Measurements from ENCODE around the gene ENTREP1. TPM values are rescaled to one million over a fixed set of nuclear protein-coding genes. Genes with fewer than 3 reads are reported as not detected.

ENTREP1 gene
- total and polyA plus RNA-seq, 10 donors: 0.61 to 2.6 (median 1.2) TPM

- no peak for TF ChIP-seq POLR2A (IDR thresholded peaks at IDR 0.05)
- TF ChIP-seq POLR2AphosphoS5 (IDR thresholded peaks at IDR 0.05): no peak
- TF ChIP-seq CTCF (IDR thresholded peaks at IDR 0.05 in 8 of 11, conservative IDR thresholded peaks at IDR 0.05 in 3 of 11): no peak
- intact Hi-C loops (cut with DNase I; ENCODE audit: low total_unique reads): loop anchor here (10.0 kb wide), 2 partner anchors 117 to 487 kb away; no protein-coding TSS in a partner anchor
Measured at GRCh38 chr9:69428017-69428785, 103.2 kb downstream of the ENTREP1 start.

GRCh38 chr9:69429281-69429680 is 104.3 kb downstream of the ENTREP1 start:
- DNase-seq: no peak
- Histone ChIP-seq H3K4me3 (no peak overlapping the region), H3K9me3 (no peaks in the 10 kb centered on the region), H3K27me3 (replicated peaks in 1 of 7) (no peaks in the 10 kb centered on the region), H3K36me3 (peaks cover 0 to 6% (median 0%) of the 10 kb centered on the region in 6 donors), H3K27ac (no peak overlapping the region), H3K4me1 (no peaks in the 10 kb centered on the region)
- intact Hi-C loops (cut with DNase I; ENCODE audit: low total_unique reads): loop anchor here (10.0 kb wide), 2 partner anchors 116 to 486 kb away; no protein-coding TSS in a partner anchor
- TF ChIP-seq POLR2AphosphoS5 (IDR thresholded peaks at IDR 0.05) (no peak), POLR2A (IDR thresholded peaks at IDR 0.05) (no peak), CTCF (IDR thresholded peaks at IDR 0.05 in 8 of 11, conservative IDR thresholded peaks at IDR 0.05 in 3 of 11) (no peak)
- WGBS, 5 donors: 66 to 88% (median 75%) methylated on average over 4 to 6 of the region's 6 CpGs

More at GRCh38 chr9:69428017-69428785, 103.2 kb downstream of the ENTREP1 start:
- Histone ChIP-seq H3K27ac (no peak overlapping the region), H3K4me1 (no peaks in the 10 kb centered on the region), H3K27me3 (replicated peaks in 1 of 7) (no peaks in the 10 kb centered on the region), H3K9me3 (no peaks in the 10 kb centered on the region), H3K4me3 (no peak overlapping the region), H3K36me3 (peaks cover 0 to 6% (median 0%) of the 10 kb centered on the region in 6 donors)
- DNase-seq: no peak
- WGBS, 5 donors: 87 to 90% (median 89%) methylated on average over 15 of the region's 15 CpGs

- WGBS, 5 donors: 81 to 90% (median 89%) methylated on average over 4 of the region's 4 CpGs
- no peak for TF ChIP-seq CTCF (IDR thresholded peaks at IDR 0.05 in 8 of 11, conservative IDR thresholded peaks at IDR 0.05 in 3 of 11)
- TF ChIP-seq POLR2AphosphoS5 (IDR thresholded peaks at IDR 0.05): no peak
- TF ChIP-seq POLR2A (IDR thresholded peaks at IDR 0.05): no peak
- H3K27ac ChIP-seq: no peak overlapping the region
- intact Hi-C loops (cut with DNase I; ENCODE audit: low total_unique reads): no loop called here
- no peak for DNase-seq
- H3K27me3 ChIP-seq (replicated peaks in 1 of 7): no peaks in the 10 kb centered on the region
- no peaks in the 10 kb centered on the region for H3K9me3 ChIP-seq
- H3K36me3 ChIP-seq: peaks cover 0 to 6% (median 0%) of the 10 kb centered on the region in 6 donors
- H3K4me3 ChIP-seq: no peak overlapping the region
- no peaks in the 10 kb centered on the region for H3K4me1 ChIP-seq
Measured at GRCh38 chr9:69430206-69430605, 105.2 kb downstream of the ENTREP1 start.

- no peak for DNase-seq
- TF ChIP-seq CTCF (IDR thresholded peaks at IDR 0.05 in 8 of 11, conservative IDR thresholded peaks at IDR 0.05 in 3 of 11) (no peak), POLR2A (IDR thresholded peaks at IDR 0.05) (no peak)
- 84 to 93% (median 90%) methylated on average over 13 of the region's 13 CpGs for WGBS, 5 donors
- intact Hi-C loops (cut with DNase I; ENCODE audit: low total_unique reads): no loop called here
- Histone ChIP-seq H3K4me3 (no peak overlapping the region), H3K27ac (no peak overlapping the region), H3K9me3 (no peaks in the 10 kb centered on the region), H3K4me1 (no peaks in the 10 kb centered on the region), H3K36me3 (peaks cover 0 to 6% (median 0%) of the 10 kb centered on the region in 6 donors), H3K27me3 (replicated peaks in 1 of 7) (no peaks in the 10 kb centered on the region)
Measured at GRCh38 chr9:69431203-69431602, 106.2 kb downstream of the ENTREP1 start.
